Stimulated activated CD4-positive, alpha-beta T cell treated with anti-CD3 and anti-CD28 coated beads, Interleukin-1b, Interleukin-23, amount 100 ng/mL, for 1 hour (primary cell): ENCODE data around the gene NR6A1.

Experiments
- DNase-seq, 2 donors: peaks; one replicate each; pipeline ENCODE4 v3.0.0-alpha.2; 2020; ENCODE audit warnings: low read depth in 2 of 2

Gene NR6A1

DNA sequence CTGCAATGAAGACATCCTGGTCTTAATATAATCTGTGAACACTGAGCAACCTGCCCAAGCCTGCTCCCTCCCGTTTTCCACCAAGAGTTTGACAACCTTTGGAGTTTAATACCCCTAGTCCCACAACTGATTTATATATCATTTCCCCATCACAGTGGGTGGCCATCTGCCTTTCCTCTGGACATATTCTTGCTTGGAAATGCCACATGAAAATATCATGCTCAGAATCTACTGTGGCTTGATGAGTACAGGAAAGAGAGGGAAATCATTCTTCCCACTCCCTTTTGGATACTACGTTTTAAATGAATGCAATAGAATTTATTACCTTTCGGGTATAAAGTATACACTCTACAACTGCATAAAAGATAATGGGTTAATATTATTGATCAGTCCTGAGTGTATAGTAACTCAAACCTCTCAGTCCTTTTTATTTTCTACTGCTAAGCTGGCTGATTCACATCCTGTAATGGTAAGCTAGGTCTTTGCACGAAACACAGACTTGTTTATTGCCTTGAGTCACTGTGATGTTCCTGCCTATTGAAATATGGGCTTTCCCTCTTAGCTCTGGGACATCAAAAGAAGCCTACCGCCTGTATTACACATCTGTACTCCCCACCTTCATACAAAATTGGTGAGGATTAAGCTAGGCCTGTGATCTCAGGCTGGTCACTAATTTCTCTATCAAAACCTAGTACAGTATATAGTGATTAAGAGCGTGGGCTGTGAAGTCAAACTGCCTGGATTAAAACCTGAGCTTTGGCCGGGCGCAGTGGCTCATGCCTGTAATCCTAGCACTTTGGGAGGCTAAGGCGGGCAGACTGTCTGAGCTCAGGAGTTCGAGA, 196.4 kb downstream of the NR6A1 start:
- DNase-seq = no peak

DNA sequence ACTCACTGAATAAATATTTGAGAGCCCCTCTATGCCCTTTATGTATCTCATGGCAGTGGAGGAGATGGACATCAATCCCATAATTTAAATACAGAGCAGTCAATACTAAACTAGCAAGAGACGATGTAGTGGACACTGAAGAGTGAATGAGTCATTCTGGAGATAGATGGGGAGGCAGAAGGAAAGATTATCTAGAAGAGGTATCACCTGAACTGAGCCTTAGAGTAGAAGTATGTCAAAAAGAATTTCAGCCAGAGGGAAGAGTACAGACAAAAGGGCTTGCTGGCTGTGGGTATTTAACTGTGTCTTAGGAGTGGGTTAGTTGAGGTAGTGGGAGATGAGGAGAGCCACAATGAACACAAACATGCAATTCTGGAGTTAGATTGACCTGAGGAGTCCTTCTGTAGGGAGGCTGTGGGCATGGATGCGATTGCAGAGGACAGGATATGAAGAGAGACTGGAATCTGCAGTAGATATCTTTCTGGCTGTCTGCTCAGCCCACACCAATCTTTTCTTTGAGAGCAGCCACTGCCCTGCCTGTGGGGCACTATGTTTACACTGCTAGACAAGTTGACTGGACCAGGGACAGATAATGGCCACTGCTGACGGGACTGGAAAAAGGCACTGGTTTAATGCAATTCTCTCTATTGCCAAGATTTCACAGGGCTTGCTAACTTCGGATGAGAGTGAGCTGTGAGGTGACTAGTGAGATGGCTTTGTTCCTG, 200.0 kb downstream of the NR6A1 start:
- DNase-seq = no peak

GRCh38 chr9:124569942-124570341, 201.2 kb downstream of the NR6A1 start:
- no peak for DNase-seq

GRCh38 chr9:124567362-124567761, 203.7 kb downstream of the NR6A1 start:
- DNase-seq = no peak

GRCh38 chr9:124562328-124562727, 208.8 kb downstream of the NR6A1 start:
- DNase-seq = no peak

DNA sequence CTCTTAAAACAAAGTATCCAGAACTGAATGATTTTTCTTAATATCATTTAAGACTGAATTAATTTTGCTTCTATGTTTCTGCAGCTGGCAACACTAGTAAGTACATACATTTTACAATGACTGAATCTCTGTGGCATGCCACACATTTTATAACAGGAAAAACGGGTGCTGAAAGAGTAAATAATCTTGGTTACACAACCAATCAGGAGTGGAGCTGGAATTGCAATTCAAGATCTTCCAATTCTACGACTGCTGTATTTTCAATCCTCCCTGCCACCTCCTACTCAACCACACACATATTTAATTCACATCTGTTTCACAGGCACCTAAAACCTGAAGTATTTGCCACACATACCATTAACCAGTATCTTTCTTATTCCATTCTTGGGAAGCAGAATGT, 211.2 kb downstream of the NR6A1 start:
- DNase-seq = no peak

- DNase-seq = no peak
Observed at GRCh38 chr9:124558777-124559470, 212.2 kb downstream of the NR6A1 start.

DNA sequence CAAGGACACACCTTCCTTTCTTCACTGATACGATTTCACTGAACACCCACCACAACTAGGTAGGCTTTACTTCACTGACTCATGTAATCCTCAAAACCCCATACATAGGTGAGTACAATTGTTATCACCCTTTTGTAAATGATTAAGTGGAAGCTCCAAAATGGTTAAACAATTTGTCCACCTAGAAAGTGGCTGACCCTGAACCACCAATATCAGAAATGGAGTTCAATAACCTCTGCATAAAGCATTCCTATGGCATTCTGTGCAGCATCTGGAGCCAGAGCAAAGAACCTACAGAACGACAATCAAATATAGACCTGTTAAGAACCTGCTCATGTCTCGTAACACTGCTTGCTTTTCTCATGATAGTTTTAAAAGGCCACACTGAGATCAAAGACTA, 213.2 kb downstream of the NR6A1 start:
- DNase-seq = no peak

- no peak for DNase-seq
Observed at GRCh38 chr9:124555043-124555442, 216.1 kb downstream of the NR6A1 start.

- no peak for DNase-seq
Observed at GRCh38 chr9:124553738-124554137, 217.4 kb downstream of the NR6A1 start.

- no peak for DNase-seq
Observed at GRCh38 chr9:124552273-124552605, 218.9 kb downstream of the NR6A1 start.

- DNase-seq = no peak
Observed at GRCh38 chr9:124551472-124552272, 219.4 kb downstream of the NR6A1 start.

- no peak for DNase-seq
Observed at GRCh38 chr9:124550072-124550471, 221.0 kb downstream of the NR6A1 start.

- no peak for DNase-seq
Observed at GRCh38 chr9:124549016-124549415, 222.1 kb downstream of the NR6A1 start.

GRCh38 chr9:124544535-124544934, 226.6 kb downstream of the NR6A1 start:
- no peak for DNase-seq

GRCh38 chr9:124541824-124542223, 229.3 kb downstream of the NR6A1 start:
- DNase-seq = no peak

- DNase-seq = no peak
Observed at GRCh38 chr9:124537926-124538325, 233.2 kb downstream of the NR6A1 start.

DNA sequence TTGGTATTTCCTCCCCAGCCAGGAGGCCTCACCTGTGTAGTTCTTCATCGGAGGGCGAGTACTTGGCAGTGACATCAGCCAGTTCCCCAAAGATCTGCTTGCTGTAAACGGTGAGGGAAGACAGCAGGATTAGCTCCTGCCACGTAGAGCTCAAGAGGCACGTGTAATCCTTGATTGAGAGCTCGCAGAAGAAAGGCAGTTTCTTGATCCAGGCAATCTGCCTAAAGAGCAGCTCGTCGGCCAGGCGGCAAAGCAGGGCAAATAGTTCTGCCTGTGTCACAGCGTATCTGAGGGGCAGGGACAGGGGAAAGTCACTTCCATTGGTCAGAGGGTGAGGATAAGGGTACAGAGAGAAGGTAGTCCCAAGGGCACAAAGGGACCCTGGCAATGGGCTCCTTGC, 235.3 kb downstream of the NR6A1 start:
- DNase-seq = no peak

- no peak for DNase-seq
Observed at GRCh38 chr9:124532897-124533296, 238.2 kb downstream of the NR6A1 start.

DNA sequence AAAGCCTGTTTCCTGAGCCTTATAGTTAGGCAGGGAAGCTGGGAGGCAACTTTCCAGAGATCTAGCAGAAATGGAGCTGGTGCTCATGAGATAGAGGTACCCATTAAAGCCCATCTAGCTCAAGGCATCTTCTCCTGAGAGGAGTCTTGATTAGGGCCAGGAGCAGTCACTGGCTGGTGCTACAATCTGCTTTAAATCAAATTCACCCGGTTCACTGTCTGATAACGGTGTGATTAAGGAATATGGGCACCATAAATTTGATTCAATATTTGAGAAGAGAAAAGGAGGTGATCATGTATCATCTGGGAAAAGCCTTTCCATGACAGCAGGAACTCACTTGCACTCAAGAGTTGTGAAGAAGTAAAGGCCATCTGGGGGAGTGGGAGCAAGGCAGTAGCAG, 240.0 kb downstream of the NR6A1 start:
- no peak for DNase-seq

- no peak for DNase-seq
Observed at GRCh38 chr9:124530246-124530645, 240.9 kb downstream of the NR6A1 start.

DNA sequence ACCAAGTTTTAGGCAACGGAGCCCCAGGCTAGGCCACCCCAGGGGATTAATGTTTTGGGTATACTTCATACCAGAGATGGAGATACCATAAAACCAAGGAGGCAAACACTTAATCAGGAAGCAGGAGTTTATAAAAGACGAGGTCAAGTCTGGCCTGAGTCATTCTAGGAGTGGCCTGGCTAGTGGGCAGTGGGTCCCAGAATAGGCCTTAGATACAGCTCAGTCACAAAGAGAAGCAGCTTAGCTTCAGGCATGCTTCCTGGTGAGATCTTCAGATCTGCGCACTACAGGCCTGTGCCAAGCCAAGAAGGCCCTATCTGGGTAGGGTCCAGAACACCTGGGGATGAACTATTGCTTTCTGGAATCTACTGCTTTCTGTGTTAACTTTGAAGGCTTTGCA, 243.3 kb downstream of the NR6A1 start:
- no peak for DNase-seq
